Gastroesophageal sphincter (tissue), 4 donors: ENCODE measurements around the gene MKRN2. TPM values are rescaled to one million over a fixed set of nuclear protein-coding genes. Genes with fewer than 3 reads are reported as not detected.

Experiments used
- ATAC-seq: fragments of 150-250 bp; one replicate; pipeline ENCODE4 v1.9.1; 2016; ENCODE audit warnings: mild to moderate bottlenecking, moderate library complexity
- H3K27ac ChIP-seq, 4 donors: fragments of 200-600 bp; sonication (generic) in 3 of 4; 1 replicate in 3 of 4; 2 replicates in 1 of 4; pipeline ENCODE4 v1.5.1; 2016 to 2019
- H3K27me3 ChIP-seq: fragments of 200-600 bp; sonication (generic); one replicate; pipeline ENCODE4 v1.5.1; 2019
- H3K36me3 ChIP-seq, 2 donors: fragments of 200-600 bp; sonication (generic); one replicate each; pipeline ENCODE4 v1.5.1; 2019; ENCODE audit warnings: control low read depth in 1 of 2
- H3K4me1 ChIP-seq, 3 donors: fragments of 200-600 bp; sonication (generic); 1 replicate in 2 of 3; 2 replicates in 1 of 3; pipeline ENCODE4 v1.5.1; 2016 to 2019; ENCODE audit warnings: control low read depth in 2 of 3
- H3K4me3 ChIP-seq, 2 donors: fragments of 200-600 bp; sonication (generic); one replicate each; pipeline ENCODE4 v1.5.1; 2019; ENCODE audit warnings: mild to moderate bottlenecking in 1 of 2, moderate library complexity in 1 of 2
- H3K9me3 ChIP-seq, 3 donors: fragments of 200-600 bp; sonication (generic); one replicate each; pipeline ENCODE4 v1.5.1; 2017 to 2019; ENCODE audit warnings: control low read depth in 2 of 3
- EP300 ChIP-seq: sonication (generic); formaldehyde crosslinking; IDR thresholded peaks from one replicate; pipeline ENCODE4 v1.6.1; 2017; ENCODE audit warnings: antibody characterized with exemption, mild to moderate bottlenecking
- POLR2A ChIP-seq, 2 donors: fragments of 450-650 bp; IDR thresholded peaks; one replicate each; pipeline ENCODE4 v1.6.1; 2017; ENCODE audit warnings: antibody characterized with exemption in 2 of 2, mild to moderate bottlenecking in 2 of 2, moderate library complexity in 1 of 2
- POLR2AphosphoS5 ChIP-seq: sonication (generic); formaldehyde crosslinking; IDR thresholded peaks from one replicate; pipeline ENCODE4 v1.6.1; 2017; ENCODE audit warnings: antibody characterized with exemption
- WGBS, 2 donors: methylation state at CpG; one replicate each; pipeline ENCODE4 v1.1.5; 2018; ENCODE audit warnings: low coverage in 1 of 2; 5-methylcytosine and 5-hydroxymethylcytosine counted together
- total RNA-seq, 4 donors: library from RNA; depleted of rRNA; stranded (reverse); fragments of >200 nt; gene quantifications; one replicate each; pipeline ENCODE4 v1.1.0, GENCODE V29; 2016
- TF ChIP-seq, protein P1 (sequence below), 4 experiments: fragments of 200-600 bp in 2 of 4; fragments of 450-650 bp in 2 of 4; sonication (generic) in 1 of 4; IDR thresholded peaks; one replicate each; pipeline ENCODE4 v1.5.1; 2017 to 2019; ENCODE audit warnings: antibody characterized with exemption in 4 of 4, mild to moderate bottlenecking in 2 of 4, moderate library complexity in 2 of 4

Gene MKRN2, protein sequence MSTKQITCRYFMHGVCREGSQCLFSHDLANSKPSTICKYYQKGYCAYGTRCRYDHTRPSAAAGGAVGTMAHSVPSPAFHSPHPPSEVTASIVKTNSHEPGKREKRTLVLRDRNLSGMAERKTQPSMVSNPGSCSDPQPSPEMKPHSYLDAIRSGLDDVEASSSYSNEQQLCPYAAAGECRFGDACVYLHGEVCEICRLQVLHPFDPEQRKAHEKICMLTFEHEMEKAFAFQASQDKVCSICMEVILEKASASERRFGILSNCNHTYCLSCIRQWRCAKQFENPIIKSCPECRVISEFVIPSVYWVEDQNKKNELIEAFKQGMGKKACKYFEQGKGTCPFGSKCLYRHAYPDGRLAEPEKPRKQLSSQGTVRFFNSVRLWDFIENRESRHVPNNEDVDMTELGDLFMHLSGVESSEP
- total RNA-seq: 10 to 100 TPM; 37.0 to 50.4 (median 38.3) TPM

DNA sequence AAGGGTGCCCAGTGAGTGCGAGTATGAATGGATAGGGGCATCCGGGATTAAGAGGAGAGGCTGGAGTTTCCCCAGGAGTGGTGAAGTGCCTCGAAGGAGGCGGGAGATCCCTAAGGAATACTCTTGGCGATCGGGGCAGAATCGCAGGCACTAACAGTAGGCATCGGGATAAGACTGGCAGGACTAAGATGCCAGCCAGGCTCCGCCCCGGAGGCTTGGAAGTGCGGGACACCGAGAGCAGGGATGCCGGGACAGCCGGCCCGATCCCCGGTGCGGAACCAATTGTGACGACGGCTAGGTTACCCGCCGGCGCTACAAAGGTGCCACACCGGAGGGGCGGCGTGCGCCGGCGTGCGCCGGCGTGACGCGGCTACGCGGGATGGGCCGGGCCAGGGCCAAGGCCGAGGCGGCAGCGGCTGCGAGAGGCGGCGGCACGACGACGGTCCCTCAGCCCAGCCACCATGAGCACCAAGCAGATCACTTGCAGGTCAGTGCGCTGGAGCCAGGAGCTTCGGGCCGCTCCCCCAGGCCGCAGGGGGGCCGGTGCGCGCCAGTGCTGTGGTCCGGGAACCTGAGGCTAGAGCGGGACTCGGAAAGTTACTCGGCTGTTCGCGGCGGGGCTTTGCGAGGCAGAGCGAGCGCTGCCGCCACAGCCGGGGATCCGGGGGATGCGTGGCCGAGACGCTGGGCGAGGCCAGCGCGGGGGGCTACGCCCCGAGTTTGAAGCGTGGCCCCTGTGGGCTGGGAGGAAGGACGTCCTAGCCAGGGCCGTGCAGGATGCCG lies at the start of gene MKRN2:
Gene MKRN2 (plus strand): TSS at position 398 of the 783 bp plus-strand sequence. CDS start 64 bp downstream, at position 462.
- peak; percentile 98 for ATAC-seq
- 0% methylated on average over 7 to 10 of the region's 77 CpGs for WGBS, 2 donors
- peaks cover 31% of the 10 kb centered on the region for H3K27me3 ChIP-seq

DNA sequence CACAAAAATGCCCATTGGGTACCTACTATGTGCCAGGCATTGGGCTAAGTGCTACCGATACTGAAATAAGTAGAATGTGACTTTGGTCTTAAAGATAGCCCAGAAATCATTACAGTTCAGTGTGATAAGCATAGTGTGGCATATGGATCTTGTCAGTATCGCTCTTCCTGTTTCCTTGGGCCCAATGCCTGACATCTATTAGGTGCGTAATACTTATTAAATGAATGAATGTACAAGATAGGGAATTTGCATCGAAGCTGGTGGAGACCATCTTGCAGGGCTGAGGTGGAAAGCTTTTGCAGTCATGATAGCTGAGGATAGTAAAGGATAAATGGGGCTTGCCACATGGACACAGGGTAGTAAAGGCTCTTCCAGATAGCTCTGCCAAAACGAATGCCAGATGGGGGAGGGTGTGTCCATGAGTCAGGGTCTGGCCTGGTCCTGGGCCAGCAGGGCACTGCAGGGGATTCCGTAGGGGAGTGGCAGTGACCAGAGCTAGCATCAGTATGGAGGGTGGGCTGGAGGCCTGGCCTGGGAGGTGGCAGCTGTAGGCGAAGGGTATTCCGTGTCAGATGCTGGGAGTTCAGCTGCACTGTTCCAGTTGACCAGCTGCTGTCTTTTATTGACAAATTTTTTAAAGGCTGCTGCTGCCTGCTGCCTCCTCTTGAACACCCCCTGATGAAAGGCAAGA lies 49.2 kb upstream of the MKRN2 start:
- 51 to 70% methylated on average over 6 of the region's 8 CpGs for WGBS, 2 donors
- Histone ChIP-seq H3K36me3 (peaks cover 0 to 65% of the 10 kb centered on the region in 2 donors), H3K4me1 (peaks cover 0 to 14% (median 11%) of the 10 kb centered on the region in 3 donors), H3K4me3 (no peak overlapping the region), H3K27ac (peak overlapping the region; percentile 37 to 82 (median 76)), H3K27me3 (no peaks in the 10 kb centered on the region), H3K9me3 (no peaks in the 10 kb centered on the region)
- peak; percentile 34 for ATAC-seq
- TF ChIP-seq POLR2A (IDR thresholded peaks at IDR 0.05) (no peak), POLR2AphosphoS5 (peak; percentile 6), EP300 (no peak)
- TF ChIP-seq, protein P1, sequence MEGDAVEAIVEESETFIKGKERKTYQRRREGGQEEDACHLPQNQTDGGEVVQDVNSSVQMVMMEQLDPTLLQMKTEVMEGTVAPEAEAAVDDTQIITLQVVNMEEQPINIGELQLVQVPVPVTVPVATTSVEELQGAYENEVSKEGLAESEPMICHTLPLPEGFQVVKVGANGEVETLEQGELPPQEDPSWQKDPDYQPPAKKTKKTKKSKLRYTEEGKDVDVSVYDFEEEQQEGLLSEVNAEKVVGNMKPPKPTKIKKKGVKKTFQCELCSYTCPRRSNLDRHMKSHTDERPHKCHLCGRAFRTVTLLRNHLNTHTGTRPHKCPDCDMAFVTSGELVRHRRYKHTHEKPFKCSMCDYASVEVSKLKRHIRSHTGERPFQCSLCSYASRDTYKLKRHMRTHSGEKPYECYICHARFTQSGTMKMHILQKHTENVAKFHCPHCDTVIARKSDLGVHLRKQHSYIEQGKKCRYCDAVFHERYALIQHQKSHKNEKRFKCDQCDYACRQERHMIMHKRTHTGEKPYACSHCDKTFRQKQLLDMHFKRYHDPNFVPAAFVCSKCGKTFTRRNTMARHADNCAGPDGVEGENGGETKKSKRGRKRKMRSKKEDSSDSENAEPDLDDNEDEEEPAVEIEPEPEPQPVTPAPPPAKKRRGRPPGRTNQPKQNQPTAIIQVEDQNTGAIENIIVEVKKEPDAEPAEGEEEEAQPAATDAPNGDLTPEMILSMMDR (IDR thresholded peaks at IDR 0.05): no peak

More for the DNA sequence above, at the start of gene MKRN2:
- Histone ChIP-seq H3K27ac (peak within 1 kb of the TSS; percentile 93 to 97 (median 95)), H3K4me3 (peak within 1 kb of the TSS; percentile 84 to 95), H3K9me3 (no peaks in the 10 kb centered on the region), H3K36me3 (no peaks in the 10 kb centered on the region), H3K4me1 (peaks cover 11 to 60% (median 30%) of the 10 kb centered on the region in 3 donors)
- no peak for TF ChIP-seq EP300
- TF ChIP-seq, protein P1 (IDR thresholded peaks at IDR 0.05): peak in 1 of 4 experiments; percentile 9
- peak; percentile 98 for TF ChIP-seq POLR2A (IDR thresholded peaks at IDR 0.05)
- TF ChIP-seq POLR2AphosphoS5: peak; percentile 99

DNA sequence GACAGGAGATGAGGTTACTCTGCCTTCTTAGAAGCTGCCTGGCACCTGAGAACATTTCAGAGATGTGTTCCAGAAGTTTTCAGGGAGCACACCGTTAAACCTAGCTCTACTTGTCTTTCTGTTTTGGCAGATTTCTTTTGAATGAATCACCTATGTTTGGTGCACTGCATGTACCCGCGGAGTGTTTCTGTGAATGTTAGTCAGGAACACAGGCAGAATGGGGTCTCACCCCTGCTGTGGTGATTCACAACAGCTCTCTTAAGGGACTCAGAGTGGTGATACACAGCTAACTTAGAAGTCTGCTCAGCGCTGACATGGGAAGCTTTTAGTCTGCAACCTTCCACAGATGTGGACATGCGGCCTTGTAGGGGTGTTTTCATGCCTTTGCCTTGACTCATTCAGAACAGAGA lies 48.6 kb upstream of the MKRN2 start:
- H3K4me3 ChIP-seq: no peak overlapping the region
- H3K27ac ChIP-seq: peak overlapping the region in 3 of 4 donors; percentile 75 to 82 (median 78)
- H3K9me3 ChIP-seq: no peaks in the 10 kb centered on the region
- peak; percentile 84 for TF ChIP-seq POLR2AphosphoS5
- TF ChIP-seq, protein P1 (IDR thresholded peaks at IDR 0.05): no peak
- peak; percentile 96 for ATAC-seq
- no peaks in the 10 kb centered on the region for H3K27me3 ChIP-seq
- peaks cover 0 to 14% (median 11%) of the 10 kb centered on the region in 3 donors for H3K4me1 ChIP-seq
- peaks cover 0 to 65% of the 10 kb centered on the region in 2 donors for H3K36me3 ChIP-seq
- WGBS, 2 donors: 13% methylated on average over 1 of the region's 5 CpGs; no CpG with 5 or more reads in 1 of the 2 donors

DNA sequence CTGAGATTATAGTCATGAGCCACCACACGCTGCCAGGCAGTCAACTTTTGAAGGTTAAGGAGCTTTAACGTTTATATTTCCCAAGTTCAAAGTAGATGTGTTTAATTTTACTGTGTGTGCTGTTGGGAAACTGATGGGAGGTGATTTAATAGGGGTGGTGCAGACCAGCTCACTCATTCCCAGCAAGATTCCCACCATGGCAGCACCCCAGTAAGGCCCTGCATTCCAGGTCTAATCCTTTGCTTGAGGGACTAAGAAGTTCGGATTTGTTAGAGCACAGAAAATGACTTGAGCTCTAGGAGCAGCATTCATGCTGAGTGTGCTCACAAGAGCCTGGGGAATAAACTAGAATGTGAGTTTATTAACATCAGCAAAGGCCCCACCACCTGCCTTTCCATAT lies 47.4 kb upstream of the MKRN2 start:
- WGBS, 2 donors: 58 to 71% methylated on average over 1 to 3 of the region's 3 CpGs

More for the DNA sequence above, 47.4 kb upstream of the MKRN2 start:
- ATAC-seq: no peak
- H3K9me3 ChIP-seq: no peaks in the 10 kb centered on the region
- H3K27ac ChIP-seq: peak overlapping the region in 3 of 4 donors; percentile 22 to 78 (median 75)
- H3K36me3 ChIP-seq: peaks cover 0 to 56% of the 10 kb centered on the region in 2 donors
- H3K4me3 ChIP-seq: no peak overlapping the region
- H3K4me1 ChIP-seq: peaks cover 0 to 14% (median 11%) of the 10 kb centered on the region in 3 donors
- TF ChIP-seq POLR2A (IDR thresholded peaks at IDR 0.05): no peak
- no peak for TF ChIP-seq POLR2AphosphoS5
- TF ChIP-seq, protein P1 (IDR thresholded peaks at IDR 0.05): no peak
- no peak for TF ChIP-seq EP300
- H3K27me3 ChIP-seq: no peaks in the 10 kb centered on the region
